HFFc6 (cell line): ENCODE measurements around the gene KLF11. TPM values are rescaled to one million over a fixed set of nuclear protein-coding genes. Genes with fewer than 3 reads are reported as not detected.
"Not testable (repeated sequence)": the region's sequence is repeated elsewhere in the genome, so short reads cannot be mapped to it uniquely, and the experiment has no call there.

Source experiments
- DNase-seq: peaks from one replicate; pipeline ENCODE4 v3.0.0-alpha.2; 2018
- H3K27ac Mint-ChIP-seq: 2 replicates; pipeline ENCODE4 v1.8.0; 2020; ENCODE audit warnings: mild to moderate bottlenecking, mixed read lengths
- H3K27me3 Mint-ChIP-seq: 2 replicates; pipeline ENCODE4 v1.8.0; 2021; ENCODE audit warnings: mild to moderate bottlenecking, moderate library complexity, mixed read lengths; ENCODE audit not compliant: insufficient read depth
- H3K36me3 Mint-ChIP-seq: 2 replicates; pipeline ENCODE4 v1.8.0; 2021; ENCODE audit warnings: low read depth, mixed read lengths
- H3K4me1 Mint-ChIP-seq: 2 replicates; pipeline ENCODE4 v1.8.0; 2020; ENCODE audit warnings: low read depth, mixed read lengths
- H3K4me3 Mint-ChIP-seq: 2 replicates; pipeline ENCODE4 v1.8.0; 2020; ENCODE audit warnings: mild to moderate bottlenecking, moderate library complexity, mixed read lengths
- H3K9me3 Mint-ChIP-seq: 2 replicates; pipeline ENCODE4 v1.8.0; 2020; ENCODE audit warnings: mild to moderate bottlenecking, mixed read lengths
- total RNA-seq, 6 experiments: library from RNA; stranded (reverse); fragmentation: NEBNext Ultra II Directional; extraction: Animal tissue kit (Norgen Biotek cat#: 25700); gene quantifications; 2 replicates in 1 of 6; 3 replicates in 5 of 6; pipeline ENCODE4 v1.2.3, GENCODE V29; 2021
- TF ChIP-seq, protein P1 (sequence below): fragments of 200-600 bp; sonication (generic); IDR thresholded peaks from 2 replicates; pipeline ENCODE4 v1.5.0; 2021; ENCODE audit warnings: antibody characterized with exemption, mild to moderate bottlenecking

Gene KLF11
- total RNA-seq, 6 experiments from 2014 or later = 2.8 to 3.9 (median 3.6) TPM

DNA sequence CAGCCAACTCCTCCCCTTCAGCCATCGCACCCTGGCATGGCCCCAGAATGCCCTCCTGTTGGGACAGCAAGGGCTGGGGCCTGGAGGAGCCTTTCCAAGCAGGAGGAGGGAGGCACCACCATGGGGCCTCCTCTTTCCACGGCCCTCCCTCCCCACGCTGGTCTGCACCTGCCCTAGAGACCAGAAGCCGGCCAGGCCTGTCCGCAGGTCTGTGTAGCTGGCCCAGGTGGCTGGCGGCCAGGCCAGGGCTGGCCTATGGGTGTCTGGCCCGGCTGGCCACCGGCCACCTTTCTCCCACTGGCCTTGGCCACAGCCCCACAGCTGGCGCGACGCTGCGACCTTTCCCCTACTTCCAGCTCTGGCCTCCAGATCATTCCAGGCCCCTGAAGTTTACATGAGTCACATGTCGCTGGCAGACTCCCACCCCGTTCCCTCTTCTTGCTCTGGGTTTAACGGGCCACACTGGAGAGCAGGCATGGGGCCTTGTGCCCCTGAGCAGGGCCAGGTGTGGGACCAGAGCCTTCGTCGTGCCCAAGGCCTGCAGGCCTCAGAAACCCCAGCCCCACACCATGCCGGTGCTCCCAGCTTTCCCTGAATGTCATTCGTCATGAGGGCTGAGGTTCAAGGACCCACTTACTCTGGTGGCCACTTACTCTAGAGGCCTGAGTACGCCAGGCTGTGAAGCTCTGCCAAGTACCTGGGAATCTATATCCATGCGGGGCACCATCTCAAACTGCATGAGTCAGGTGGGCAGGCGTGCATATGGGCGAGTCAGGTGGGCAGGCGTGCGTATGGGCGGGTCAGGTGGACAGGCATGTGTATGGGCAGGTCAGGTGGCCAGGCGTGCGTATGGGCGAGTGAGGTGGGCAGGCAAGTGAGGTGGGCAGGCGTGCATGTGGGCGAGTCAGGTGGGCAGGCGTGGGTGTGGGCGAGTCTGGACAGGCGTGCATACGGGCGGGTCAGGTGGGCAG, 33.3 kb upstream of the KLF11 start:
- H3K36me3 Mint-ChIP-seq = no peaks in the 10 kb centered on the region
- H3K27ac Mint-ChIP-seq = no peak overlapping the region
- no peak for DNase-seq
- no peak overlapping the region for H3K4me3 Mint-ChIP-seq
- H3K27me3 Mint-ChIP-seq = peaks cover 9% of the 10 kb centered on the region
- peaks cover 24% of the 10 kb centered on the region for H3K4me1 Mint-ChIP-seq
- H3K9me3 Mint-ChIP-seq = no peaks in the 10 kb centered on the region
- TF ChIP-seq, protein P1, sequence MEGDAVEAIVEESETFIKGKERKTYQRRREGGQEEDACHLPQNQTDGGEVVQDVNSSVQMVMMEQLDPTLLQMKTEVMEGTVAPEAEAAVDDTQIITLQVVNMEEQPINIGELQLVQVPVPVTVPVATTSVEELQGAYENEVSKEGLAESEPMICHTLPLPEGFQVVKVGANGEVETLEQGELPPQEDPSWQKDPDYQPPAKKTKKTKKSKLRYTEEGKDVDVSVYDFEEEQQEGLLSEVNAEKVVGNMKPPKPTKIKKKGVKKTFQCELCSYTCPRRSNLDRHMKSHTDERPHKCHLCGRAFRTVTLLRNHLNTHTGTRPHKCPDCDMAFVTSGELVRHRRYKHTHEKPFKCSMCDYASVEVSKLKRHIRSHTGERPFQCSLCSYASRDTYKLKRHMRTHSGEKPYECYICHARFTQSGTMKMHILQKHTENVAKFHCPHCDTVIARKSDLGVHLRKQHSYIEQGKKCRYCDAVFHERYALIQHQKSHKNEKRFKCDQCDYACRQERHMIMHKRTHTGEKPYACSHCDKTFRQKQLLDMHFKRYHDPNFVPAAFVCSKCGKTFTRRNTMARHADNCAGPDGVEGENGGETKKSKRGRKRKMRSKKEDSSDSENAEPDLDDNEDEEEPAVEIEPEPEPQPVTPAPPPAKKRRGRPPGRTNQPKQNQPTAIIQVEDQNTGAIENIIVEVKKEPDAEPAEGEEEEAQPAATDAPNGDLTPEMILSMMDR = no peak

DNA sequence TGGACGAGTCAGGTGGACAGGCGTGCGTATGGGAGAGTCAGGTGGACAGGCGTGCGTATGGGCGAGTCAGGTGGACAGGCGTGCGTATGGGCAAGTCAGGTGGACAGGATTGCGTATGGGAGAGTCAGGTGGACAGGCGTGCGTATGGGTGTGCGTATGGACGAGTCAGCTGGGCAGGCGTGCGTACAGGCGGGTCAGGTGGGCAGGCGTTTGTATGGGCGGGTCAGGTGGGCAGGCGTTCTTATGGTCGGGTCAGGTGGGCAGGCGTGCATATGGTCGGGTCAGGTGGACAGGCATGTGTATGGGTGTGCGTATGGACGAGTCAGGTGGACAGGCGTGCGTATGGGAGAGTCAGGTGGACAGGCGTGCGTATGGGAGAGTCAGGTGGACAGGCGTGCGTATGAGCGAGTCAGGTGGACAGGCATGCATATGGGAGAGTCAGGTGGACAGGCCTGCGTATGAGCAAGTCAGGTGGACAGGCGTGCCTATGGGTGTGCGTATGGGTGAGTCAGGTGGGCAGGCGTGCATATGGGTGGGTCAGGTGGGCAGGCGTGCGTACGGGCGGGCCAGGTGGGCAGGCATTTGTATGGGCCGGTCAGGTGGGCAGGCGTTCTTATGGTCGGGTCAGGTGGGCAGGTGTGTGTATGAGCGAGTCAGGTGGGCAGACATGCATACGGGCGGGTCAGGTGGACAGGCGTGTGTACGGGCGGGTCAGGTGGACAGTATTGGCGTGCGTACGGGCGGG, 32.3 kb upstream of the KLF11 start:
- H3K4me3 Mint-ChIP-seq, H3K9me3 Mint-ChIP-seq, DNase-seq, H3K36me3 Mint-ChIP-seq, H3K27ac Mint-ChIP-seq, H3K27me3 Mint-ChIP-seq: not testable (repeated sequence)
- peaks cover 24% of the 10 kb centered on the region for H3K4me1 Mint-ChIP-seq

DNA sequence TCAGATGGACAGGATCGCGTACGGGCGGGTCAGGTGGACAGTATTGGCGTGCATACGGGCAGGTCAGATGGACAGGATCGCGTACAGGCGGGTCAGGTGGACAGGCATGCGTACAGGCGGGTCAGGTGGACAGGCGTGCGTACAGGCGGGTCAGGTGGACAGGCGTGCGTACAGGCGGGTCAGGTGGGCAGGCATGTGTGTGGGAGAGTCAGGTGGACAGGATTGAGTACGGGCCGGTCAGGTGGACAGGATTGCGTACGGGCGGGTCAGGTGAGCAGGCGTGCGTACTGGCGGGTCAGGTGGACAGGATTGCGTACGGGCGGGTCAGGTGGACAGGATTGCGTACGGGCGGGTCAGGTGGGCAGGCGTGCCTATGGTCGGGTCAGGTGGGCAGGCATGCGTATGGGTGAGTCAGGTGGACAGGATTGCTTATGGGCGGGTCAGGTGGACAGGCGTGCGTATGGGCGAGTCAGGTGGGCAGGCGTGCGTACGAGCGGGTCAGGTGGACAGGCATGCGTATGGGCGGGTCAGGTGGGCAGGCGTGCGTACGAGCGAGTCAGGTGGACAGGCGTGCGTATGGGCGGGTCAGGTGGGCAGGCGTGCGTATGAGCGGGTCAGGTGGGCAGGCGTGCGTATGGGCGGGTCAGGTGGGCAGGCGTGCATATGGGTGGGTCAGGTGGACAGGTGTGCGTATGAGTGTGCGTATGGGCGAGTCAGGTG, 31.6 kb upstream of the KLF11 start:
- not testable (repeated sequence) for DNase-seq, H3K36me3 Mint-ChIP-seq, H3K4me3 Mint-ChIP-seq, H3K27me3 Mint-ChIP-seq, H3K9me3 Mint-ChIP-seq, H3K27ac Mint-ChIP-seq
- H3K4me1 Mint-ChIP-seq = peaks cover 22% of the 10 kb centered on the region

DNA sequence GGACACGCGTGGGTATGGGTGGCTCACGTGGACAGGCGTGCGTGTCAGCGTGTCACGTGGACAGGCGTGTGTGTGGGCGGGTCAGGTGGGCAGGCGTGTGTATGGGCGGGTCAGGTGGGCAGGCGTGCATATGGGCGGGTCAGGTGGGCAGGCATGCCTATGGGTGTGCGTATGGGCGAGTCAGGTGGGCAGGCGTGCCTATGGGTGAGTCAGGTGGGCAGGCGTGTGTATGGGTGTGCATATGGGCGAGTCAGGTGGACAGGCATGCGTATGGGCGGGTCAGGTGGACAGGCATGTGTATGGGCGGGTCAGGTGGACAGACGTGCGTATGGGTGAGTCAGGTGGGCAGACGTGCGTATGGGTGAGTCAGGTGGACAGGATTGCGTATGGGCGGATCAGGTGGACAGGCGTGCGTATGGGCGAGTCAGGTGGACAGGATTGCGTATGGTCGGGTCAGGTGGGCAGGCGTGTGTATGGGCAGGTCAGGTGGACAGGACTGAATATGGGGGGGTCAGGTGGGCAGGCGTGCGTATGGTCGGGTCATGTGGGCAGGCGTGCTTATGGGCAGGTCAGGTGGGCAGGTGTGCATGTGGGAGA, 30.9 kb upstream of the KLF11 start:
- not testable (repeated sequence) for H3K4me3 Mint-ChIP-seq, H3K9me3 Mint-ChIP-seq, DNase-seq, H3K27me3 Mint-ChIP-seq, H3K27ac Mint-ChIP-seq, H3K36me3 Mint-ChIP-seq
- peaks cover 15% of the 10 kb centered on the region for H3K4me1 Mint-ChIP-seq

DNA sequence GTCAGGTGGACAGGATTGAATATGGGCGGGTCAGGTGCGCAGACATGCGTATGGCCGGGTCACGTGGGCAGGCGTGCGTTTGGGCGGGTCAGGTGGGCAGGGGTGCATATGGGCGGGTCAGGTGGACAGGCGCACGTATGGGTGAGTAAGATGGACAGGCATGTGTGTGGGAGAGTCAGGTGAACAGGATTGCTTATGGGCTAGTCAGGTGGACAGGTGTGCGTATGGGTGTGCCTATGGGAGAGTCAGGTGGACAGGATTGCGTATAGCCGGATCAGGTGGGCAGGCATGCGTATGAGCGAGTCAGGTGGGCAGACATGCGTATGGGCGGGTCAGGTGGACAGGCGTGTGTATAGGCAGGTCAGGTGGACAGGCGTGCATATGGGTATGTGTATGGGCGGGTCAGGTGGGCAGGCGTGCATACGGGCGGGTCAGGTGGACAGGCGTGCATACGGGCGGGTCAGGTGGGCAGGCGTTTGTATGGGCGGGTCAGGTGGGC, 30.3 kb upstream of the KLF11 start:
- no peak for DNase-seq
- peaks cover 8% of the 10 kb centered on the region for H3K27me3 Mint-ChIP-seq
- TF ChIP-seq, protein P1 = no peak
- no peak overlapping the region for H3K27ac Mint-ChIP-seq
- H3K9me3 Mint-ChIP-seq = no peaks in the 10 kb centered on the region; the same call in 1 of the 2 replicates
- no peaks in the 10 kb centered on the region for H3K36me3 Mint-ChIP-seq
- H3K4me3 Mint-ChIP-seq = no peak overlapping the region
- peaks cover 9% of the 10 kb centered on the region for H3K4me1 Mint-ChIP-seq

DNA sequence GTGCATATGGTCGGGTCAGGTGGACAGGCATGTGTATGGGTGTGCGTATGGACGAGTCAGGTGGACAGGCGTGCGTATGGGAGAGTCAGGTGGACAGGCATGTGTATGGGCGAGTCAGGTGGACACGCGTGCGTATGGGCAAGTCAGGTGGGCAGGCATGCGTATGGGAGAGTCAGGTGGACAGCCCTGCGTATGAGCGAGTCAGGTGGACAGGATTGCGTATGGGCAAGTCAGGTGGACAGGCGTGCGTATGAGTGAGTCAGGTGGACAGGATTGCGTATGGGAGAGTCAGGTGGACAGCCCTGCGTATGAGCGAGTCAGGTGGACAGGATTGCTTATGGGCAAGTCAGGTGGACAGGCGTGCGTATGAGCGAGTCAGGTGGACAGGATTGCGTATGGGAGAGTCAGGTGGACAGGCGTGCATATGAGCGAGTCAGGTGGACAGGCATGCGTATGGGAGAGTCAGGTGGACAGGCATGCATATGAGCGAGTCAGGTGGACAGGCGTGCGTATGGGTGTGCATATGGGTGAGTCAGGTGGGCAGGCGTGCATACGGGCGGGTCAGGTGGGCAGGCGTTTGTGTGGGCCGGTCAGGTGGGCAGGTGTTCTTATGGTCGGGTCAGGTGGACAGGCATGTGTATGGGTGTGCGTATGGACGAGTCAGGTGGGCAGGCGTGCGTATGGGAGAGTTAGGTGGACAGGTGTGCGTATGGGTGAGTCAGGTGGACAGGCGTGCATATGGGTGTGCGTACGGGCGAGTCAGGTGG, 29.5 kb upstream of the KLF11 start:
- not testable (repeated sequence) for DNase-seq, H3K4me1 Mint-ChIP-seq, H3K4me3 Mint-ChIP-seq, H3K9me3 Mint-ChIP-seq, H3K27ac Mint-ChIP-seq, H3K36me3 Mint-ChIP-seq
- H3K27me3 Mint-ChIP-seq = peaks cover 16% of the 10 kb centered on the region
